ENCODE measurements around the gene C15orf61. TPM values are rescaled to one million over a fixed set of nuclear protein-coding genes. Genes with fewer than 3 reads are reported as not detected.

Gene C15orf61
- total and polyA plus RNA-seq, 2 of the 13 experiments (the other 11 are each of a cell fraction or from before 2014, with no cell fraction given) = 2.1 to 6.6 TPM

GRCh38 chr15:67544475-67544874 lies 23.5 kb downstream of the C15orf61 start:
- Histone ChIP-seq H3K36me3 (replicated peaks in 1 of 2; ENCODE audit: control insufficient read depth in 1 of 2, insufficient read depth in 2 of 2, low read length in 2 of 2) (peaks cover 2 to 5% of the 10 kb centered on the region in 2 experiments; a peak in 2 of 5 replicates), H3K27ac (ENCODE audit: extremely low read length, insufficient read depth, low read length) (no peak overlapping the region), H3K79me2 (ENCODE audit: insufficient read depth, low read length) (no peaks in the 10 kb centered on the region), H2AFZ (ENCODE audit: low read length) (no peak overlapping the region), H3K4me3 (replicated peaks in 1 of 3; ENCODE audit: insufficient read depth in 1 of 3, low read depth in 2 of 3, low read length in 3 of 3) (no peak overlapping the region), H3K27me3 (ENCODE audit: control insufficient read depth in 1 of 2, insufficient read depth in 2 of 2, low read length in 2 of 2) (no peaks in the 10 kb centered on the region; a peak in 1 of 5 replicates), H3K9me3 (ENCODE audit: low read length) (no peaks in the 10 kb centered on the region), H3K4me1 (ENCODE audit: insufficient read depth, low read length) (peaks cover 25% of the 10 kb centered on the region), H4K20me1 (ENCODE audit: insufficient read depth, low read length) (no peaks in the 10 kb centered on the region), H3K4me2 (ENCODE audit: low read depth, low read length) (no peak overlapping the region), H3K9ac (ENCODE audit: insufficient read depth, low read depth, low read length) (no peak overlapping the region)
- TF ChIP-seq ZNF629 (CRISPR knock-in tag; conservative IDR thresholded peaks at IDR 0.05) = peak; percentile 89
- no peak for TF ChIP-seq MATR3 (CRISPR knock-in tag; IDR thresholded peaks at IDR 0.05)
- no peak for TF ChIP-seq MAZ (IDR thresholded peaks at IDR 0.05; ENCODE audit: borderline replicate concordance, low read depth, low read length)
- no peak for TF ChIP-seq MAZ (CRISPR knock-in tag; IDR thresholded peaks at IDR 0.05; ENCODE audit: low read depth)
- TF ChIP-seq MXD1 (CRISPR knock-in tag; IDR thresholded peaks at IDR 0.05) = no peak
- ATAC-seq (no peak), DNase-seq (ENCODE audit: low spot score) (no peak), FAIRE-seq (no peak)
- 100% methylated on average over 3 of the region's 3 CpGs for WGBS (ENCODE audit: low lambda C conversion rate)
- ChIA-PET CTCF (ENCODE audit: low intra/inter-chr PET ratio, low total read pairs) (no interaction called here), POLR2A (no interaction called here)
- in situ Hi-C loops (cut with HindIII; ENCODE audit: extremely low pct_ligation_motif_present, low pct_unique_long_range_greater_than_20kb) (no loop called here), intact Hi-C loops (cut with micrococcal nuclease; ENCODE audit: unreplicated experiment) (loop anchor here (5.0 kb wide), 1 partner anchor 293 kb away; no protein-coding TSS in a partner anchor)
- no TSS peak for BruUV-seq (replicated peaks)

GRCh38 chr15:67545864-67546263 lies 24.9 kb downstream of the C15orf61 start:
- Histone ChIP-seq H2AFZ (ENCODE audit: low read length) (no peak overlapping the region), H3K27ac (ENCODE audit: extremely low read length, insufficient read depth, low read length) (no peak overlapping the region), H3K9me3 (ENCODE audit: low read length) (no peaks in the 10 kb centered on the region), H3K4me1 (ENCODE audit: insufficient read depth, low read length) (peaks cover 24% of the 10 kb centered on the region), H4K20me1 (ENCODE audit: insufficient read depth, low read length) (no peaks in the 10 kb centered on the region), H3K4me2 (ENCODE audit: low read depth, low read length) (no peak overlapping the region), H3K4me3 (replicated peaks in 1 of 3; ENCODE audit: insufficient read depth in 1 of 3, low read depth in 2 of 3, low read length in 3 of 3) (no peak overlapping the region), H3K36me3 (replicated peaks in 1 of 2; ENCODE audit: control insufficient read depth in 1 of 2, insufficient read depth in 2 of 2, low read length in 2 of 2) (peaks cover 2 to 9% of the 10 kb centered on the region in 2 experiments; a peak in 3 of 5 replicates), H3K27me3 (ENCODE audit: control insufficient read depth in 1 of 2, insufficient read depth in 2 of 2, low read length in 2 of 2) (no peaks in the 10 kb centered on the region; a peak in 1 of 5 replicates), H3K79me2 (ENCODE audit: insufficient read depth, low read length) (no peaks in the 10 kb centered on the region), H3K9ac (ENCODE audit: insufficient read depth, low read depth, low read length) (no peak overlapping the region)
- POLR2A ChIA-PET = no interaction called here
- in situ Hi-C loops (cut with HindIII; ENCODE audit: extremely low pct_ligation_motif_present, low pct_unique_long_range_greater_than_20kb) = no loop called here
- intact Hi-C loops (cut with micrococcal nuclease; ENCODE audit: unreplicated experiment) = no loop called here
- FAIRE-seq (no peak), ATAC-seq (no peak), DNase-seq (ENCODE audit: low spot score) (no peak)
- no TSS peak for BruUV-seq (replicated peaks)
- WGBS (ENCODE audit: low lambda C conversion rate) = 76% methylated on average over 3 of the region's 3 CpGs
- CTCF ChIA-PET (ENCODE audit: low intra/inter-chr PET ratio, low total read pairs) = no interaction called here
- no peak for TF ChIP-seq MTA3 (CRISPR knock-in tag; IDR thresholded peaks at IDR 0.05)
- no peak for TF ChIP-seq AGO1 (IDR thresholded peaks at IDR 0.05; ENCODE audit: low read depth, low read length, poor library complexity, severe bottlenecking)
- TF ChIP-seq ZNF891 (CRISPR knock-in tag; IDR thresholded peaks at IDR 0.05) = no peak
- no peak for TF ChIP-seq KDM5B (CRISPR knock-in tag; IDR thresholded peaks at IDR 0.05; ENCODE audit: borderline replicate concordance)
- TF ChIP-seq ZHX2 (IDR thresholded peaks at IDR 0.05; ENCODE audit: low read depth) = no peak
- TF ChIP-seq ZHX2 (CRISPR knock-in tag; IDR thresholded peaks at IDR 0.05; ENCODE audit: borderline replicate concordance) = no peak
- no peak for TF ChIP-seq ZNF570 (CRISPR knock-in tag; IDR thresholded peaks at IDR 0.05; ENCODE audit: borderline replicate concordance)
- no peak for TF ChIP-seq EED (CRISPR knock-in tag; IDR thresholded peaks at IDR 0.05)
